GM12891 (cell line): Measurements from ENCODE around the gene ZBTB7B.

Source experiments
- PAX5 ChIP-seq: IDR thresholded peaks from 2 replicates; pipeline ENCODE4 v1.6.1; 2011; ENCODE audit warnings: low read length, moderate library complexity, mild to moderate bottlenecking; ENCODE audit not compliant: insufficient read depth, severe bottlenecking
- POLR2A ChIP-seq: IDR thresholded peaks from 2 replicates; pipeline ENCODE4 v1.6.1; 2011; ENCODE audit warnings: low read depth, low read length, control low read depth
- POLR2AphosphoS5 ChIP-seq: IDR thresholded peaks from 2 replicates; pipeline ENCODE4 v1.6.1; 2011; ENCODE audit warnings: low read depth, low read length, control low read depth
- SPI1 ChIP-seq: IDR thresholded peaks from 2 replicates; pipeline ENCODE4 v1.6.1; 2011; ENCODE audit warnings: low read depth, low read length, control low read depth
- TAF1 ChIP-seq: IDR thresholded peaks from 2 replicates; pipeline ENCODE4 v1.6.1; 2011; ENCODE audit warnings: low read depth, low read length, control low read depth

GRCh38 chr1:154983776-154984466 is 18.7 kb upstream of the ZBTB7B start:
- TF ChIP-seq POLR2AphosphoS5 (no peak), POLR2A (no peak), TAF1 (no peak), PAX5 (no peak), SPI1 (no peak)
